MM.1S (cell line): ENCODE results near the gene ZNF222.
A peak's percentile ranks its signal among the peaks of the same experiment; 100 is the strongest.

Experiments
- DNase-seq: peaks from one replicate; pipeline ENCODE4 v3.0.0-alpha.2; 2015
- H2AFZ ChIP-seq: fragments of 300-600 bp; sonication (generic); 2 replicates; pipeline ENCODE4 v1.6.0; 2016; ENCODE audit warnings: antibody characterized with exemption, low read length
- H3F3A ChIP-seq: fragments of 300-600 bp; sonication (generic); 2 replicates; pipeline ENCODE4 v1.6.1; 2016; ENCODE audit warnings: mild to moderate bottlenecking, antibody characterized with exemption, low read length, moderate library complexity, mixed read lengths; ENCODE audit not compliant: insufficient read depth
- H3K27ac ChIP-seq: fragments of 300-600 bp; sonication (generic); 2 replicates; pipeline ENCODE4 v1.5.1; 2016; ENCODE audit warnings: mild to moderate bottlenecking, low read length
- H3K27me3 ChIP-seq: fragments of 300-600 bp; sonication (generic); replicated peaks from 2 replicates; pipeline ENCODE4 v1.6.0; 2016; ENCODE audit warnings: low read length; ENCODE audit not compliant: insufficient read depth
- H3K36me3 ChIP-seq: fragments of 300-600 bp; sonication (generic); replicated peaks from 2 replicates; pipeline ENCODE4 v1.6.1; 2016; ENCODE audit warnings: mild to moderate bottlenecking, low read length, mixed read lengths; ENCODE audit not compliant: insufficient read depth
- H3K4me1 ChIP-seq: fragments of 300-600 bp; sonication (generic); 2 replicates; pipeline ENCODE4 v1.6.1; 2016; ENCODE audit warnings: low read length, mixed read lengths
- H3K4me2 ChIP-seq: fragments of 300-600 bp; sonication (generic); 2 replicates; pipeline ENCODE4 v1.6.0; 2016; ENCODE audit warnings: low read depth, low read length
- H3K4me3 ChIP-seq: fragments of 300-600 bp; sonication (generic); 2 replicates; pipeline ENCODE4 v1.5.1; 2016; ENCODE audit warnings: low read length, mixed read lengths
- H3K79me2 ChIP-seq: fragments of 300-600 bp; sonication (generic); 2 replicates; pipeline ENCODE4 v1.6.1; 2016; ENCODE audit warnings: mixed run types, low read length, mixed read lengths
- H3K9ac ChIP-seq: fragments of 300-600 bp; sonication (generic); 2 replicates; pipeline ENCODE4 v1.6.1; 2016; ENCODE audit warnings: low read length, mixed read lengths
- H3K9me2 ChIP-seq: fragments of 300-600 bp; sonication (generic); replicated peaks from 2 replicates; pipeline ENCODE4 v1.6.1; 2016; ENCODE audit warnings: mild to moderate bottlenecking, low read length, mixed read lengths; ENCODE audit not compliant: insufficient read depth
- H3K9me3 ChIP-seq: fragments of 300-600 bp; sonication (generic); replicated peaks from 2 replicates; pipeline ENCODE4 v1.6.1; 2016; ENCODE audit warnings: mild to moderate bottlenecking, low read length, mixed read lengths; ENCODE audit not compliant: insufficient read depth
- H4K20me1 ChIP-seq: fragments of 300-600 bp; sonication (generic); 2 replicates; pipeline ENCODE4 v1.6.1; 2016; ENCODE audit warnings: mild to moderate bottlenecking, low read length, moderate library complexity, mixed read lengths; ENCODE audit not compliant: insufficient read depth
- EZH2 ChIP-seq: fragments of 300-600 bp; sonication (generic); optimal IDR thresholded peaks from 2 replicates; pipeline ENCODE3; 2017; ENCODE audit warnings: low read depth, mild to moderate bottlenecking, antibody characterized with exemption, low read length, mixed read lengths
- EZH2phosphoT487 ChIP-seq: fragments of 300-600 bp; sonication (generic); IDR thresholded peaks from 2 replicates; pipeline ENCODE4 v1.6.1; 2018; ENCODE audit warnings: antibody characterized with exemption, low read length
- TF ChIP-seq, protein P1 (sequence below): fragments of 300-600 bp; sonication (generic); IDR thresholded peaks from 2 replicates; pipeline ENCODE4 v1.5.1; 2016; ENCODE audit warnings: antibody characterized with exemption, low read length, mixed read lengths

ZNF222 gene

DNA sequence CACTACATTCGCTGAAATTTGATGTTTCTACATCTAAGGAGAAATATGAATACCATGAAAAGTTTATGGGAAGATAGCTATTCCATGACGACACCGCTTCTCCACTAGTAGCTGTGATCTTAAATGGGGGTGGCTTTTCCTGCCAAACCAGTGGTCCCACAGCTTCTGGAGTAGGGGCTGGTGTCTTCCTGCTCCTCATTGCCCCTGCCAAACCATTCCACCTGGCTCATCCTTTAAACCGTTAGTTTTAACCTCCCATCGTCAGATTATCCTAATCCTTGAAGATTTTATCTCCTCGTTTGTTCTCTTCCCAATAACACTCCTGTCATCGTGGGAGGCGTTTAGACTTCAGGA lies 23.0 kb upstream of the ZNF222 start:
- H3K4me1 ChIP-seq: peaks cover 4% of the 10 kb centered on the region; the same call in 1 of the 2 replicates
- H3K79me2 ChIP-seq: no peaks in the 10 kb centered on the region
- H3K27me3 ChIP-seq: no peaks in the 10 kb centered on the region
- DNase-seq: no peak
- H3K9ac ChIP-seq: peak overlapping the region; percentile 25; the same call in 1 of the 2 replicates
- H3F3A ChIP-seq: no peaks in the 10 kb centered on the region
- TF ChIP-seq EZH2phosphoT487: no peak
- TF ChIP-seq EZH2: no peak
- TF ChIP-seq, protein P1, sequence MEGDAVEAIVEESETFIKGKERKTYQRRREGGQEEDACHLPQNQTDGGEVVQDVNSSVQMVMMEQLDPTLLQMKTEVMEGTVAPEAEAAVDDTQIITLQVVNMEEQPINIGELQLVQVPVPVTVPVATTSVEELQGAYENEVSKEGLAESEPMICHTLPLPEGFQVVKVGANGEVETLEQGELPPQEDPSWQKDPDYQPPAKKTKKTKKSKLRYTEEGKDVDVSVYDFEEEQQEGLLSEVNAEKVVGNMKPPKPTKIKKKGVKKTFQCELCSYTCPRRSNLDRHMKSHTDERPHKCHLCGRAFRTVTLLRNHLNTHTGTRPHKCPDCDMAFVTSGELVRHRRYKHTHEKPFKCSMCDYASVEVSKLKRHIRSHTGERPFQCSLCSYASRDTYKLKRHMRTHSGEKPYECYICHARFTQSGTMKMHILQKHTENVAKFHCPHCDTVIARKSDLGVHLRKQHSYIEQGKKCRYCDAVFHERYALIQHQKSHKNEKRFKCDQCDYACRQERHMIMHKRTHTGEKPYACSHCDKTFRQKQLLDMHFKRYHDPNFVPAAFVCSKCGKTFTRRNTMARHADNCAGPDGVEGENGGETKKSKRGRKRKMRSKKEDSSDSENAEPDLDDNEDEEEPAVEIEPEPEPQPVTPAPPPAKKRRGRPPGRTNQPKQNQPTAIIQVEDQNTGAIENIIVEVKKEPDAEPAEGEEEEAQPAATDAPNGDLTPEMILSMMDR: no peak
- no peaks in the 10 kb centered on the region for H3K36me3 ChIP-seq
- peak overlapping the region; percentile 89 for H2AFZ ChIP-seq
- H3K4me2 ChIP-seq: peak overlapping the region; percentile 80
- no peak overlapping the region for H3K27ac ChIP-seq
- no peaks in the 10 kb centered on the region for H3K9me3 ChIP-seq
- H3K9me2 ChIP-seq: no peaks in the 10 kb centered on the region
- peak overlapping the region; percentile 84 for H3K4me3 ChIP-seq
- no peaks in the 10 kb centered on the region for H4K20me1 ChIP-seq

DNA sequence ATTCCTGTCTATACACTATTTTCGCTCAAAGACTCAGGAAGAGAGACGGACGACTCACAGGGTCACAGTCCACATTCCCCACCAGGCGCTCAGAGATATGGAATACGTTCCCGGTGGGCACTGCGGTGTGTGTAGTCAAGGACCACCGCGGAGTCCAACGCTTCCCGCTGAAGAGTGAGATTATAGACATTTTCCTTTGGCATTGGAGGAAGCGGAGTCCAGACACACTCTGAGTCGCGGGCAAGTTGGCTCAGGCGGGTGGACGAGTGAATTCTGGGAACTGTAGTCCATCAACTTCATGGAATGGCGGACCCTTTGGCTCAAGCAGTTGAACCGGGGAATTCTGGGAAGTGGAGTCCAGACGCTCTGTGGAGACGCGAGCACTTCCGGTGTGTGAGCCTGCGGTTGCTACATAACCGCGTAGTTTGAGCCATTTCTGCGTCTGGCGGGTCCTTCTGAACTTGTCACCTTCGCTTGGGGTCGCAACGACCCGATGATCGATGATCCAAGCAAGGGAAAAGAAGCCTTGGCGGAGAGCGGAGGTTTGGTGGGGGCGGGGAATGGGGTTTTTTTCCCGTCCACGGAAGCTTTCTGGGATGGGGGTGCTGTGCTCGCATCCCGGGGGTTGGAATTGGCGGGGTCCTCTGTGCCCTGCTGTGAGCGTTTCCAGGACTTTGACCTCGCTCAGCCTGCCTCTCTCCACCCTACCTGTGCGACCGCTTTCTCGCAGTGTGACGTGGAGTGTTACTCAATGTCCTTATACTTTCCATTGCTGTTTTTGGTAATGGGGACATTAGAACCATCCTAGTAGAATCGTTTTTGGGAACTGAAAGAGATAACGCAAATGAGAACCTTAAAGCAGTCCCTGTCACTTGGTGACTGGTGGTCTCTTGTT lies 22.4 kb upstream of the ZNF222 start, which contains the start of gene ZNF230:
Gene ZNF230, plus strand, starts transcription at position 392 of the 895 bp plus-strand sequence. CDS start 4,122 bp downstream, outside the sequence.
- H3K9me2 ChIP-seq: no peaks in the 10 kb centered on the region
- H3K36me3 ChIP-seq: no peaks in the 10 kb centered on the region
- no peaks in the 10 kb centered on the region for H4K20me1 ChIP-seq
- H3K4me1 ChIP-seq: peaks cover 4% of the 10 kb centered on the region; the same call in 1 of the 2 replicates
- H3K4me3 ChIP-seq: peak within 1 kb of the TSS; percentile 84
- peak within 1 kb of the TSS; percentile 25; the same call in 1 of the 2 replicates for H3K9ac ChIP-seq
- peak within 1 kb of the TSS; percentile 80 for H3K4me2 ChIP-seq
- no peak within 1 kb of the TSS for H3K27ac ChIP-seq
- no peaks in the 10 kb centered on the region for H3K9me3 ChIP-seq
- no peaks in the 10 kb centered on the region for H3F3A ChIP-seq
- TF ChIP-seq EZH2phosphoT487 (no peak), EZH2 (no peak)
- TF ChIP-seq, protein P1: no peak
- peak within 1 kb of the TSS; percentile 89 for H2AFZ ChIP-seq
- peak; percentile 94 for DNase-seq
- no peaks in the 10 kb centered on the region for H3K27me3 ChIP-seq
- H3K79me2 ChIP-seq: no peaks in the 10 kb centered on the region

GRCh38 chr19:44003461-44004009 lies 21.6 kb upstream of the ZNF222 start:
- Histone ChIP-seq H2AFZ (peak overlapping the region; percentile 89), H3F3A (no peaks in the 10 kb centered on the region), H3K4me2 (peak overlapping the region; percentile 80), H4K20me1 (no peaks in the 10 kb centered on the region), H3K79me2 (no peaks in the 10 kb centered on the region), H3K36me3 (no peaks in the 10 kb centered on the region), H3K9ac (no peak overlapping the region), H3K27me3 (no peaks in the 10 kb centered on the region), H3K4me1 (peaks cover 4% of the 10 kb centered on the region; the same call in 1 of the 2 replicates), H3K4me3 (peak overlapping the region; percentile 84), H3K27ac (no peak overlapping the region), H3K9me3 (no peaks in the 10 kb centered on the region), H3K9me2 (no peaks in the 10 kb centered on the region)
- TF ChIP-seq, protein P1: no peak; the same call in 1 of the 2 replicates
- TF ChIP-seq EZH2 (no peak), EZH2phosphoT487 (no peak)
- DNase-seq: peak; percentile 19
